M059J (cell line): Measurements from ENCODE around the gene NDUFAF8. TPM values are rescaled to one million over a fixed set of nuclear protein-coding genes. Genes with fewer than 3 reads are reported as not detected.

ENCODE experiments used
- DNase-seq: peaks from one replicate; pipeline ENCODE4 v3.0.0-alpha.2; 2012; ENCODE audit warnings: low read depth
- total RNA-seq: library from RNA; depleted of rRNA; stranded (reverse); fragments of >200 nt; shearing (Covaris generic); gene quantifications from 2 replicates; pipeline ENCODE4 v1.2.3, GENCODE V29; 2014; rRNA removed

Gene NDUFAF8
- 20.1 and 20.6 TPM in 2 replicates for total RNA-seq

- DNase-seq = peak; percentile 99
These were observed at the start of gene NDUFAF8, which contains the start of gene TEPSIN for GRCh38 chr17:81238815-81239713. NDUFAF8 (plus strand) TSS chr17:81239318; CDS start chr17:81239364, 46 bp downstream. TEPSIN (minus strand) TSS chr17:81239055; CDS start chr17:81239033, 22 bp downstream.

GRCh38 chr17:81189670-81190530 is 49.2 kb upstream of the NDUFAF8 start:
- DNase-seq = peak; percentile 11

GRCh38 chr17:81190591-81190990 is 48.5 kb upstream of the NDUFAF8 start:
- no peak for DNase-seq

- DNase-seq = no peak
These were observed 48.0 kb upstream of the NDUFAF8 start for GRCh38 chr17:81191116-81191515.

- no peak for DNase-seq
These were observed 47.5 kb upstream of the NDUFAF8 start for GRCh38 chr17:81191646-81192045.

GRCh38 chr17:81192386-81193050 is 46.6 kb upstream of the NDUFAF8 start:
- DNase-seq = no peak

- DNase-seq = no peak
These were observed 46.1 kb upstream of the NDUFAF8 start for GRCh38 chr17:81193051-81193410.

- no peak for DNase-seq
These were observed 45.5 kb upstream of the NDUFAF8 start for GRCh38 chr17:81193470-81194224.

GRCh38 chr17:81194225-81194760 is 44.8 kb upstream of the NDUFAF8 start:
- no peak for DNase-seq

- DNase-seq = no peak
These were observed 43.9 kb upstream of the NDUFAF8 start for GRCh38 chr17:81194941-81195901.

- no peak for DNase-seq
These were observed 43.1 kb upstream of the NDUFAF8 start for GRCh38 chr17:81195941-81196495.

GRCh38 chr17:81196505-81197408 is 42.4 kb upstream of the NDUFAF8 start:
- DNase-seq = no peak

GRCh38 chr17:81197409-81197795 is 41.7 kb upstream of the NDUFAF8 start:
- DNase-seq = no peak

GRCh38 chr17:81197831-81198490 is 41.2 kb upstream of the NDUFAF8 start:
- no peak for DNase-seq

GRCh38 chr17:81198826-81199481 is 40.2 kb upstream of the NDUFAF8 start:
- no peak for DNase-seq

- DNase-seq = no peak
These were observed 39.7 kb upstream of the NDUFAF8 start for GRCh38 chr17:81199482-81199830.

GRCh38 chr17:81200201-81200600 is 38.9 kb upstream of the NDUFAF8 start:
- DNase-seq = no peak
